Stomach (tissue), 4 donors: ENCODE measurements around the gene ATG4D.

Source experiments
- CTCF ChIP-seq, 7 experiments: fragments of 450-650 bp in 4 of 7; fragments of 200-600 bp in 3 of 7; sonication (generic) in 3 of 7; IDR thresholded peaks; one replicate each; pipeline ENCODE4 v1.5.1; 2016 to 2019; ENCODE audit warnings: antibody characterized with exemption in 7 of 7, control low read depth in 2 of 7, mild to moderate bottlenecking in 1 of 7
- EP300 ChIP-seq: sonication (generic); formaldehyde crosslinking; IDR thresholded peaks from one replicate; pipeline ENCODE4 v1.6.1; 2017; ENCODE audit warnings: antibody characterized with exemption
- POLR2A ChIP-seq, 4 donors: fragments of 450-650 bp; IDR thresholded peaks; one replicate each; pipeline ENCODE4 v1.6.1; 2016; ENCODE audit warnings: antibody characterized with exemption in 4 of 4, control low read depth in 2 of 4, mild to moderate bottlenecking in 1 of 4, moderate library complexity in 1 of 4
- POLR2AphosphoS5 ChIP-seq, 3 donors: sonication (generic); formaldehyde crosslinking; IDR thresholded peaks; one replicate each; pipeline ENCODE4 v1.6.1; 2016; ENCODE audit warnings: antibody characterized with exemption in 3 of 3

GRCh38 chr19:10566658-10567410 is 23.1 kb downstream of the ATG4D start:
- TF ChIP-seq CTCF (IDR thresholded peaks at IDR 0.05) (no peak), POLR2AphosphoS5 (IDR thresholded peaks at IDR 0.05) (no peak), EP300 (no peak), POLR2A (IDR thresholded peaks at IDR 0.05) (no peak)
